H9 (cell line): Measurements from ENCODE around the gene CINP. TPM values are rescaled to one million over a fixed set of nuclear protein-coding genes. Genes with fewer than 3 reads are reported as not detected.

Experiments used
- DNase-seq: peaks from one replicate; pipeline ENCODE4 v3.0.0-alpha.2; 2017
- H2AFZ ChIP-seq: one replicate; pipeline ENCODE4 v1.6.1; 2013; ENCODE audit warnings: mild to moderate bottlenecking, low read length, control low read depth, moderate library complexity
- H2AK5ac ChIP-seq: 2 replicates; pipeline ENCODE4 v1.6.1; 2013; ENCODE audit warnings: low read length, control low read depth, mixed read lengths; ENCODE audit not compliant: insufficient read length
- H2BK120ac ChIP-seq: one replicate; pipeline ENCODE4 v1.6.1; 2013; ENCODE audit warnings: low read depth, mild to moderate bottlenecking, low read length, control low read depth, inconsistent platforms; ENCODE audit not compliant: poor library complexity, severe bottlenecking
- H2BK12ac ChIP-seq: 2 replicates; pipeline ENCODE4 v1.6.1; 2013; ENCODE audit warnings: low read length, control low read depth, mixed read lengths, low read depth; ENCODE audit not compliant: insufficient read length
- H2BK15ac ChIP-seq: 2 replicates; pipeline ENCODE4 v1.6.1; 2013; ENCODE audit warnings: low read depth, low read length, control low read depth
- H2BK20ac ChIP-seq: one replicate; pipeline ENCODE4 v1.6.1; 2013; ENCODE audit warnings: low read depth, mild to moderate bottlenecking, low read length, control low read depth, inconsistent platforms; ENCODE audit not compliant: poor library complexity, severe bottlenecking
- H2BK5ac ChIP-seq: 2 replicates; pipeline ENCODE4 v1.6.1; 2013; ENCODE audit warnings: low read length, control low read depth, mixed read lengths; ENCODE audit not compliant: insufficient read length
- H3K14ac ChIP-seq: 2 replicates; pipeline ENCODE4 v1.6.1; 2013; ENCODE audit warnings: low read length, control low read depth; ENCODE audit not compliant: insufficient read depth
- H3K18ac ChIP-seq: 2 replicates; pipeline ENCODE4 v1.6.1; 2013; ENCODE audit warnings: low read depth, mild to moderate bottlenecking, mixed read lengths, low read length, control low read depth; ENCODE audit not compliant: insufficient read length
- H3K23ac ChIP-seq: 2 replicates; pipeline ENCODE4 v1.6.1; 2013; ENCODE audit warnings: low read length, control low read depth, mixed read lengths, low read depth; ENCODE audit not compliant: insufficient read length
- H3K23me2 ChIP-seq: 2 replicates; pipeline ENCODE4 v1.6.1; 2013; ENCODE audit warnings: low read depth, mild to moderate bottlenecking, mixed read lengths, low read length, control low read depth; ENCODE audit not compliant: insufficient read length, poor library complexity, severe bottlenecking
- H3K27ac ChIP-seq: 2 replicates; pipeline ENCODE4 v1.5.1; 2013; ENCODE audit warnings: low read length, control low read depth, mixed read lengths, low read depth; ENCODE audit not compliant: insufficient read length
- H3K27me3 ChIP-seq: 2 replicates; pipeline ENCODE4 v1.6.1; 2013; ENCODE audit warnings: low read length, control low read depth, inconsistent platforms; ENCODE audit not compliant: insufficient read depth
- H3K4ac ChIP-seq: 2 replicates; pipeline ENCODE4 v1.6.1; 2013; ENCODE audit warnings: low read depth, mild to moderate bottlenecking, control low read depth, inconsistent platforms, low read length, moderate library complexity
- H3K4me1 ChIP-seq: 2 replicates; pipeline ENCODE4 v1.6.1; 2013; ENCODE audit warnings: low read length, control low read depth, inconsistent platforms; ENCODE audit not compliant: insufficient read depth
- H3K4me2 ChIP-seq: 2 replicates; pipeline ENCODE4 v1.6.1; 2013; ENCODE audit warnings: low read length, control low read depth, mixed read lengths; ENCODE audit not compliant: insufficient read length, insufficient read depth
- H3K56ac ChIP-seq: 2 replicates; pipeline ENCODE4 v1.6.1; 2013; ENCODE audit warnings: low read depth, mild to moderate bottlenecking, mixed read lengths, low read length, control low read depth; ENCODE audit not compliant: insufficient read length
- H3K79me1 ChIP-seq: 2 replicates; pipeline ENCODE4 v1.6.1; 2013; ENCODE audit warnings: low read depth, mild to moderate bottlenecking, moderate library complexity, low read length, control low read depth, inconsistent platforms; ENCODE audit not compliant: insufficient read depth, poor library complexity, severe bottlenecking
- H3K79me2 ChIP-seq: 2 replicates; pipeline ENCODE4 v1.6.1; 2013; ENCODE audit warnings: low read length, control low read depth, inconsistent platforms; ENCODE audit not compliant: insufficient read depth
- H3K9ac ChIP-seq: 2 replicates; pipeline ENCODE4 v1.6.1; 2013; ENCODE audit warnings: low read length, control low read depth, mixed read lengths; ENCODE audit not compliant: insufficient read length; ENCODE audit errors: extremely low read depth
- H3K9me3 ChIP-seq: one replicate; pipeline ENCODE4 v1.6.1; 2013; ENCODE audit warnings: low read depth, low read length, inconsistent platforms; ENCODE audit not compliant: control insufficient read depth
- H3T11ph ChIP-seq: one replicate; pipeline ENCODE4 v1.6.1; 2013; ENCODE audit warnings: mild to moderate bottlenecking, low read length, control low read depth, inconsistent platforms
- H4K20me1 ChIP-seq: one replicate; pipeline ENCODE4 v1.6.1; 2013; ENCODE audit not compliant: control insufficient read depth, insufficient read length, insufficient read depth
- H4K5ac ChIP-seq: 2 replicates; pipeline ENCODE4 v1.6.1; 2013; ENCODE audit warnings: low read depth, mild to moderate bottlenecking, mixed read lengths, low read length, control low read depth; ENCODE audit not compliant: insufficient read length
- H4K8ac ChIP-seq: replicated peaks from 2 replicates; pipeline ENCODE4 v1.6.1; 2013; ENCODE audit warnings: low read length, control low read depth, mixed read lengths, low read depth; ENCODE audit not compliant: insufficient read length
- H4K91ac ChIP-seq: 2 replicates; pipeline ENCODE4 v1.6.1; 2013; ENCODE audit warnings: low read depth, mild to moderate bottlenecking, moderate library complexity, mixed read lengths, low read length, control low read depth; ENCODE audit not compliant: insufficient read length
- H3K27ac Mint-ChIP-seq, 3 experiments: 2 replicates in 2 of 3; 3 replicates in 1 of 3; pipeline ENCODE4 v1.8.0; 2020 to 2021; ENCODE audit warnings: mixed read lengths in 3 of 3, mild to moderate bottlenecking in 1 of 3, moderate library complexity in 1 of 3
- H3K27me3 Mint-ChIP-seq: 2 replicates; pipeline ENCODE4 v1.8.0; 2021; ENCODE audit warnings: low read depth, mild to moderate bottlenecking, moderate library complexity, mixed read lengths
- H3K36me3 Mint-ChIP-seq, 3 experiments: 2 replicates in 2 of 3; 3 replicates in 1 of 3; pipeline ENCODE4 v1.8.0; 2020 to 2021; ENCODE audit warnings: low read depth in 3 of 3, mixed read lengths in 3 of 3; ENCODE audit not compliant: insufficient read depth in 1 of 3
- H3K4me1 Mint-ChIP-seq, 2 experiments: 2 replicates each; pipeline ENCODE4 v1.8.0; 2020; ENCODE audit warnings: mixed read lengths in 2 of 2
- H3K4me3 Mint-ChIP-seq, 2 experiments: 2 replicates in 1 of 2; 3 replicates in 1 of 2; pipeline ENCODE4 v1.8.0; 2020 to 2021; ENCODE audit warnings: mild to moderate bottlenecking in 2 of 2, mixed read lengths in 2 of 2, moderate library complexity in 1 of 2
- H3K9me3 Mint-ChIP-seq, 2 experiments: 2 replicates in 1 of 2; 3 replicates in 1 of 2; pipeline ENCODE4 v1.8.0; 2020; ENCODE audit warnings: mild to moderate bottlenecking in 2 of 2, mixed read lengths in 2 of 2, moderate library complexity in 1 of 2
- CTCF ChIP-seq: fragments of 200-600 bp; sonication (generic); conservative IDR thresholded peaks from 3 replicates; pipeline ENCODE4 v1.8.0; 2021; ENCODE audit warnings: antibody characterized with exemption, mild to moderate bottlenecking
- WGBS: extraction: QIAGEN DNeasy Blood & Tissue Kit; methylation state at CpG from one replicate; pipeline ENCODE4 v1.1.7; 2013; ENCODE audit warnings: missing lambda C conversion rate, low lambda C conversion rate, mixed read lengths; ENCODE audit not compliant: insufficient read length; ENCODE audit errors: extremely low coverage; 5-methylcytosine and 5-hydroxymethylcytosine counted together
- total RNA-seq: library from RNA; stranded (reverse); gene quantifications from 2 replicates; pipeline ENCODE4 v1.2.1, GENCODE V29; 2021

CINP gene
- total RNA-seq, 1 experiment from 2014 or later = 39.5 TPM

GRCh38 chr14:102335163-102335562 lies 27.5 kb downstream of the CINP start:
- Histone ChIP-seq H3K18ac (no peak overlapping the region), H3K23me2 (no peaks in the 10 kb centered on the region), H3K27ac (no peak overlapping the region), H4K8ac (no peak overlapping the region), H3K4me2 (no peak overlapping the region), H3T11ph (no peak overlapping the region), H2BK120ac (no peak overlapping the region), H3K4me1 (no peaks in the 10 kb centered on the region), H2BK5ac (no peak overlapping the region), H2AFZ (no peak overlapping the region), H2BK20ac (no peak overlapping the region), H3K23ac (no peak overlapping the region), H3K4ac (no peak overlapping the region), H3K9me3 (no peaks in the 10 kb centered on the region), H3K14ac (no peak overlapping the region; the same call in 1 of the 2 replicates), H2AK5ac (no peak overlapping the region), H3K56ac (no peak overlapping the region), H2BK12ac (no peak overlapping the region), H4K20me1 (no peaks in the 10 kb centered on the region), H4K91ac (no peak overlapping the region), H3K79me1 (no peaks in the 10 kb centered on the region), H2BK15ac (no peak overlapping the region), H3K79me2 (no peaks in the 10 kb centered on the region), H3K27me3 (no peaks in the 10 kb centered on the region), H4K5ac (no peak overlapping the region), H3K9ac (no peak overlapping the region)
- no peaks in the 10 kb centered on the region for H3K9me3 Mint-ChIP-seq
- H3K36me3 Mint-ChIP-seq = peaks cover 8 to 50% (median 46%) of the 10 kb centered on the region in 3 experiments
- H3K4me3 Mint-ChIP-seq = no peak overlapping the region
- TF ChIP-seq CTCF = no peak
- H3K27ac Mint-ChIP-seq = no peak overlapping the region
- no CpG with 5 or more reads among the region's 7 CpGs for WGBS
- H3K27me3 Mint-ChIP-seq = no peaks in the 10 kb centered on the region
- H3K4me1 Mint-ChIP-seq = peaks cover 0 to 5% of the 10 kb centered on the region in 2 experiments; a peak in 1 of 4 replicates
- no peak for DNase-seq
